Activated naive CD8-positive, alpha-beta T cell (primary cell): ENCODE measurements around the gene ZBTB7A.
A peak's percentile ranks its signal among the peaks of the same experiment; 100 is the strongest.

Experiments
- H3K27ac Mint-ChIP-seq: one replicate; pipeline ENCODE4 v1.8.0; 2021; ENCODE audit warnings: mixed read lengths
- H3K27me3 Mint-ChIP-seq: one replicate; pipeline ENCODE4 v1.8.0; 2021; ENCODE audit warnings: mixed read lengths
- H3K36me3 Mint-ChIP-seq: one replicate; pipeline ENCODE4 v1.8.0; 2021; ENCODE audit warnings: mixed read lengths
- H3K4me1 Mint-ChIP-seq: one replicate; pipeline ENCODE4 v1.8.0; 2021; ENCODE audit warnings: low read depth, mixed read lengths
- H3K4me3 Mint-ChIP-seq: one replicate; pipeline ENCODE4 v1.8.0; 2021; ENCODE audit warnings: mild to moderate bottlenecking, mixed read lengths
- H3K9me3 Mint-ChIP-seq: one replicate; pipeline ENCODE4 v1.8.0; 2021; ENCODE audit warnings: low read depth, mixed read lengths

The ZBTB7A gene

GRCh38 chr19:4083677-4084546 is 17.2 kb upstream of the ZBTB7A start:
- Mint-ChIP-seq H3K27ac (peak overlapping the region; percentile 64), H3K4me3 (peak overlapping the region; percentile 35), H3K4me1 (peaks cover 47% of the 10 kb centered on the region), H3K27me3 (no peaks in the 10 kb centered on the region), H3K9me3 (no peaks in the 10 kb centered on the region), H3K36me3 (no peaks in the 10 kb centered on the region)

- H3K27ac Mint-ChIP-seq = no peak overlapping the region
Observed at GRCh38 chr19:4082172-4082571, 15.5 kb upstream of the ZBTB7A start.

DNA sequence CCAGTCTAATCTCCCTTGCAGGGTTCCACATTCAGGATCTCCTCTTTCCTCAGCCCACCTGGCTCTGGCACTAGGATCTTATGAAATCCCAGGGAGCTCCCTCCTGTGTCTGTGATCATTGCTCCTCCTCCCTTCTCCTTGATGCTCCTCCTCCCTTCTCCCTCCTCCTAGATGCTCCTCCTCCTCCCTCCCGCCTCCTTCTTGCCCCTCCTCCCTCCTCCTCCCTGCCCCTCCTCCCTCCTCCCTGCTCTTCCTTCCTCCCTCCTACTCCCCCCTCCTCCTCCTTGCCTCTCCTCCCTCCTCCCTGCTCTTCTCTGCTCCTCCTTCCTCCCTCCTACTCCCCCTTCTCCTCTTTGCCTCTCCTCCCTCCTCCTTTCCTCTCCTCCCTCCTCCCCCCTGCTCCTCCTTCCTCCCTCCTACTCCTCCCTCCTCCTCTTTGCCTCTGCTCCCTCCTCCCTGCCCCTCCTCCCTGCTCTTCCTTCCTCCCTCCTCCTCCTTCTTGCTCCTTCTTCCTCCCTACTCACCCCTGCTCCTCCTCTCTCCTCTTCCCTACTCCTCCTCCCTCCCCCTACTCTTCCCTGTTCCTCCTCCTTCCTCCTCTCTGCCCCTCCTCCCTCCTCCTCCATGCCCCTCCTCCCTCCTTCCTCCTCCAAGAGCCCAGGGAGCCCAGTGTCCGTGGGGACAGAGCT is 14.9 kb upstream of the ZBTB7A start:
- H3K27me3 Mint-ChIP-seq = no peaks in the 10 kb centered on the region
- no peak overlapping the region for H3K27ac Mint-ChIP-seq
- no peaks in the 10 kb centered on the region for H3K9me3 Mint-ChIP-seq
- no peaks in the 10 kb centered on the region for H3K36me3 Mint-ChIP-seq
- peaks cover 41% of the 10 kb centered on the region for H3K4me1 Mint-ChIP-seq
- H3K4me3 Mint-ChIP-seq = no peak overlapping the region

More at GRCh38 chr19:4082172-4082571, 15.5 kb upstream of the ZBTB7A start:
- Mint-ChIP-seq H3K4me1 (peaks cover 41% of the 10 kb centered on the region), H3K4me3 (no peak overlapping the region), H3K36me3 (no peaks in the 10 kb centered on the region), H3K9me3 (no peaks in the 10 kb centered on the region), H3K27me3 (no peaks in the 10 kb centered on the region)

DNA sequence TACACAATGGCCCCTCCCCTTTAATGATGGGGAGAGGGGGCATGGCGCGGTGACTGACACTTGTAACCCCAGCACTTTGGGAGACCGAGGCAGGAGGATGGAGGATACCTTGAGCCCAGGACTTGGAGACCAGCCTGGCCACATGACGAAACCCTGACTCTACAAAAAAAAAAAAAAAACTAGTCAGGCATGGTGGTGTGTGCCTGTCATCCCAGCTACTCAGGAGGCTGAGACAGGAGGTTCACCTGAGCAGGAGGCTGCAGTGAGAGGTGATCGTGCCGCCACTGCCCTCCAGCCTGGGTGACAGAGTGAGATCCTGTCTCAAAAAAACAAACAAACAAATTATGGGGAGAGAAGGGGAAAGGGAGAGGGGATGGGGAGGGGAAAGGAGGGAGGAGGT is 13.8 kb upstream of the ZBTB7A start:
- H3K27me3 Mint-ChIP-seq = no peaks in the 10 kb centered on the region
- H3K9me3 Mint-ChIP-seq = no peaks in the 10 kb centered on the region
- no peak overlapping the region for H3K27ac Mint-ChIP-seq
- H3K36me3 Mint-ChIP-seq = no peaks in the 10 kb centered on the region
- no peak overlapping the region for H3K4me3 Mint-ChIP-seq
- peaks cover 32% of the 10 kb centered on the region for H3K4me1 Mint-ChIP-seq

DNA sequence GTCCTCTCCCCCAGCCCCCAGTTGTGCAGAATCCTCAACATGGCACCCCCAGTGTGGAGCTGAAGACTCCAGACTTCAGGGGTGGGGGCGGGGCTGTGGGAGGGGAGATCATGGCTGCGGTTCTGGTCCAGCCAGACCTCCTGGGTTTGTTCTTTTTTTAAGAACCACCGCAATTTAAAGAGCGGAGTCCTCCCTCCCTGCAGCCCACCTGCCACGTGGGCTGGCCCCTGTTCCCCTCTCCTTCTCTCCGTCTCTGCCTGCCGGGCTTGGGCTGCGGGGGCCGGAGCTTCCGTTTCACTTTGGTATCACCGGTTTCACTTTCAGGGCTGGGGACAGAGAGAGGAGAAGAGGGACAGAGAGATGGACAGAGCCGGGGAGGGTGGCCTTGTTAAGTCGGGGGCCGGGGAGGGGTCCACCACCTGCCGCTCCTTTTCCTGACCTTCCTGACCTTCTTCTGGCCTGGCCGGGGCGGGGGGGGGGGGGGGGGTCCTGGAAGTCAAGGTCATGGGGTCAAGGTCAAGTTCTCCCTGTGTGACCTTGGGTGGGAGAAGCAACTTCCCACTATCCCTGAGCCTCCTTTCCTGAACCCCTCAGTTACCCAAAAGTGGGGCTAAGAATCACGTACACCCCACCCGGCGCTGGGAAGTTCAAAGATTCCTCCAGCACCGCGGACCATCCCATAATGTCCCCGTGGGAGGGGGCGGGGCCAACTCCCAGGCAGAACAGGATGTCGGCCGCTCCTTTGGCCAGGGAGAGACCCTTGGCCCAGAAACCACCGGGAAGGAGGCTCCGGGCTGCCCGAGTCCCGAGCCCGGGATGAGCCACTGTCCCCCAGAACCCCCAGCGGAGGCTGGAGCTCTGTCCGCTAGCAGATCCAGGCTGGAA is 11.3 kb upstream of the ZBTB7A start:
- Mint-ChIP-seq H3K4me3 (peak overlapping the region; percentile 75), H3K9me3 (no peaks in the 10 kb centered on the region), H3K27me3 (no peaks in the 10 kb centered on the region), H3K27ac (peak overlapping the region; percentile 72), H3K4me1 (peaks cover 25% of the 10 kb centered on the region), H3K36me3 (no peaks in the 10 kb centered on the region)

DNA sequence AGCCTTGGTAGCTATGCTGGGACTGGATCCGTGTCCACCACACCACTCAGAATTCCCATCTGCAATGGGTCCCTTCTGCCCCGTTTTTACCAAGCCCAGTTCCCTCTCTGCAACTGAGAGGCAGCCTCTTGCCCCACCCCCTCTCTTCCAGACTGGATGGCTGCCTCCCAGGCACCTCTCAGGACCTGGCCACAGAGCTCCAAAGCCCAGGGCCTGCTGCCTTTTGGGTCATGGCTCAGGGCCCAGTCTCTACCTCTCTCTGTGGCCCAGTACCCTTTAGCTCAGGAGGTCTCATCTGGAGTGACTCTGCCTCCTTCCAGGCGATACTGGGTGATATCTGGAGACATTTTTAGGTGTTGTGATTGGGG is 10.3 kb upstream of the ZBTB7A start:
- H3K27me3 Mint-ChIP-seq = no peaks in the 10 kb centered on the region
- peak overlapping the region; percentile 54 for H3K27ac Mint-ChIP-seq
- H3K4me1 Mint-ChIP-seq = peaks cover 22% of the 10 kb centered on the region
- no peaks in the 10 kb centered on the region for H3K36me3 Mint-ChIP-seq
- no peaks in the 10 kb centered on the region for H3K9me3 Mint-ChIP-seq
- H3K4me3 Mint-ChIP-seq = peak overlapping the region; percentile 20

DNA sequence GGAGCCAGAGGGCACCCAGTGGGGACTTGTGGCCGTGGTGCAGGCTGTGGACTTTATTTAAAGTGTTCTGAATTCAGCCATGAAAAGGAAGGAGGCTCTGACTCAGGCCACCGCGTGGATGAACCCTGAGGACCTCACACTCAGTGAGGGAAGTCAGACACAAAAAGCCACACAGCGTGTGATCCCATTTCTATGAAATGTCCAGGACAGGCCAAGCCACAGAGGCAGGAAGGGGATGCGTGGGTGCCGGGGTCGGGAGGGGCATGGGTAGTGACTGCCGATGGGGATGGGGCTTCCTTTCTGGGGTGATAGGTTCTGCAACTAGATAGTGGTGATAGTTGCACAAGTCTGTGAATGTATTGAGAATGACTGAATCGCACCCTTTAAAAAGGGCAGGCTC is 8.7 kb upstream of the ZBTB7A start:
- no peaks in the 10 kb centered on the region for H3K27me3 Mint-ChIP-seq
- peak overlapping the region; percentile 73 for H3K27ac Mint-ChIP-seq
- no peaks in the 10 kb centered on the region for H3K36me3 Mint-ChIP-seq
- H3K4me3 Mint-ChIP-seq = peak overlapping the region; percentile 42
- H3K4me1 Mint-ChIP-seq = peaks cover 22% of the 10 kb centered on the region
- no peaks in the 10 kb centered on the region for H3K9me3 Mint-ChIP-seq

DNA sequence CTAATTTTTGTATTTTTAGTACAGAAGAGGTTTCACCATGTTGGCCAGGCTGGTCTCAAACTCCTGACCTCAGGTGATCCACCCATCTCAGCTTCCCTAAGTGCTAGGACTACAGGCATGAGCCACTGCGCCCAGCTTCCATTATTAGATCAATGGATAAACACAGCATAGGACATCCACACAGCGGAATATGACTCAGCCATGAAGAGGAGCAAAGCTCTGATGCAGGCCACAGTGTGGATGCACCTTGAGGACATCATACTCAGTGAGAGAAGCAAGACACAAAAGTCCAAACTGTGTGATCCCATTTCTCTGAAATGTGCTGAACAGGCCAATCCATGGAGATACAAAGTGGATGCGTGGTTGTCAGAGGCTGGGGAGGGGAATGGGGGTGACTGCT is 4.9 kb upstream of the ZBTB7A start:
- Mint-ChIP-seq H3K27me3 (no peaks in the 10 kb centered on the region), H3K36me3 (no peaks in the 10 kb centered on the region), H3K4me3 (no peak overlapping the region), H3K9me3 (no peaks in the 10 kb centered on the region), H3K4me1 (peaks cover 24% of the 10 kb centered on the region), H3K27ac (no peak overlapping the region)

DNA sequence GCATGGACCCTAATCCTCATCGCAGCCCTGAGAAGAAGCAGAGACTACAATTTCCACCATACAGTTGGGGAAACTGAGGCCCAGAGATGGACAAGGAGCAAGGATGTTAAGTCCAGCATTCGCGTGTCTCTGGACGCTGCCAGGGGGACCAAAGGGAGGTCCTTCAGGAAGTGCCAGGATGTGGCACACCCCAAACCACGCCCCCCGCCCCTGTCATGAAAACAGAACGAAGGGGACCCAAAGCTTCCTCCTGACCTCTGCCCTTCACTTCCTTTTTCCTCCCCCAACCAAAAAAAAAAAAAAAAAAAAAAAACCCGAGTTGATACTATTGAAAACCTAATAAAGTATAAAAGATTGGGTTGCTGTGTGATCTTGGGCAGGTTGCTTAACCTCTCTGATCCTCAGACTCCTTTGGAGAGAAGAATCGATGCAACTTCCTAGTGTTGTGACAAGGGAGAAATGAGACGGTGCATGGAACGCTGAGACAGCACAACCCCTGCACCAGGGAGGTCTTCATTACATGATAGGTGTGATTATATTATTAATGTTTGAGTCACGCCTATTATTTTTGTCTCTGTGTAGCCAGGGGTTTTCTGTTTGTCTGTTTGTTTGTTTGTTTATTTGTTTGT is 2.7 kb upstream of the ZBTB7A start:
- Mint-ChIP-seq H3K4me1 (peaks cover 16% of the 10 kb centered on the region), H3K36me3 (no peaks in the 10 kb centered on the region), H3K27me3 (no peaks in the 10 kb centered on the region), H3K27ac (peak overlapping the region; percentile 64), H3K4me3 (peak overlapping the region; percentile 87), H3K9me3 (no peaks in the 10 kb centered on the region)

DNA sequence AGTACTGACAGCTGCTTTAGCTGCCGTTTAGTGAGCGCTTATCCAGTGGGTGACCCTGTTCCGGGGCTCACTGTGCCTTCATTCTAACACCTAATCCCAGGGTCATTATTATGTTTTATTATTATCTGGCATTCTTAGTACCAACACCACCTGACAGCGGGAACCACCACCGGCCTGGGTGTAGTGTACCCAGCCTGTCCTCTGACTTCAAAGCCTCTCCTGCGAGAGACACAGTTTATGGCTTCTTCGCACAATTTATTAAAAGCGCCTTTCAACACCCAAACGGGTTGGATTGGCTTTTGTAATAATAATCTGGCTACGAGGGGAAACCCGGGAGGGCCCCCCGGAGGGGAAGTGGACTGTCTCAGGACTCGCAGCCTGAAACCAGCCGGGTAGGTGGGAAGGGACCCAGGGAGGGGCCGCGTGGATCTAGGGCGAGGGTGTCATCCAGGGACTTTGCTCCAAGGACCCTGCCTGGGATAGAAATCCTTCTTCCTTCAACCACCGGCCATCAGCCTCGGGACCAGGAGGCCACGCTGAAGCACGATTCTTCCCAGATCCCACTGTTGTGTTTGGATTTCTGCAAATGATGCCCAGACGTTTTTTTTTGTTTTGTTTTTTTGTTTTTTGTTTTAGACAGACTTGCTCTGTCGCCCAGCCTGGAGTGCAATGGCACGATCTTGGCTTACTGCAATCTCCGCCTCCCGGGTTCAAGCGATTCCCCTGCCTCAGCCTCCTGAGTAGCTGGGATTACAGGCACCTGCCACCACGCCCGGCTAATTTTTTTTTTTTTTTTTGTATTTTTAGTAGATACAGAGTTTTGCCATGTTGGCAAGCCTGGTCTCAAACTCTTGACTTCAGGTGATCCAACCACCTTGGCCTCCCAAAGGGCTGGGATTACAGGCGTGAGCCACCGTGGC is 1.6 kb upstream of the ZBTB7A start:
- Mint-ChIP-seq H3K4me3 (peak overlapping the region; percentile 87), H3K36me3 (no peaks in the 10 kb centered on the region), H3K4me1 (peaks cover 18% of the 10 kb centered on the region), H3K9me3 (no peaks in the 10 kb centered on the region), H3K27me3 (no peaks in the 10 kb centered on the region), H3K27ac (peak overlapping the region; percentile 82)

DNA sequence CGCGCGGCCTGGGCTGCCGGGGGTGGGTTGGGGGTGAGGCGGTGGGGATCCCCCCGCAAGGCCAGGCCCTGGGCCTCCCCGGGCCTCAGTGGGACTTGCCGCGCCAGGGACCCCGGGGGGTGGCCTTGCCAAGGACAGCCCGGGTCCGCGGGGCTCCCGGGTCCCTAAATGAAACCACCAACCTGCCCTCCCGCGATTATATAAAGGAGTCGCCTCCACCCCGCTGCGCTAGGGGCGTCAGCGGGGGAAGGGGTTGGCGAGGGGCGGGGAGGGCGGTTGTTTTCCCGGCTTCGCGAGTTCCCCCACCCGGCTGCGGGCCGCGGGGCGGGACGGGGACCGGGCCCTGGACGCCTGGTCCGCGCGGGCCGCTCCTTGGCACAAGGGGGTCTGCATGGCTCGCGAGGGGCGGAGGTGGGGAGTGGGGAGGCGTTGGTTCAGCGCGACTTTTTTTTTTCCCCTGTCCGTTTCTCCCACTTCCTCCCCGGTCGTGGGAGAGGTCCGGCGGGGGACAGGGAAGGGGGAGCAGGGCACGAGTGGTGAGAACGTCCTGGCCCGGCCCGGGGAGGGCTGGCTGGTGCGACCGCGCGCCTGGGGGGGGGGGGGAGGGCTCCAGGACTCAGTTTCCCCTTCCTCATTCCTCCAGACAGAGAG is 822 bp upstream of the ZBTB7A start:
- no peaks in the 10 kb centered on the region for H3K27me3 Mint-ChIP-seq
- peak overlapping the region; percentile 87 for H3K4me3 Mint-ChIP-seq
- peak overlapping the region; percentile 82 for H3K27ac Mint-ChIP-seq
- H3K4me1 Mint-ChIP-seq = peaks cover 22% of the 10 kb centered on the region
- H3K9me3 Mint-ChIP-seq = no peaks in the 10 kb centered on the region
- H3K36me3 Mint-ChIP-seq = no peaks in the 10 kb centered on the region

DNA sequence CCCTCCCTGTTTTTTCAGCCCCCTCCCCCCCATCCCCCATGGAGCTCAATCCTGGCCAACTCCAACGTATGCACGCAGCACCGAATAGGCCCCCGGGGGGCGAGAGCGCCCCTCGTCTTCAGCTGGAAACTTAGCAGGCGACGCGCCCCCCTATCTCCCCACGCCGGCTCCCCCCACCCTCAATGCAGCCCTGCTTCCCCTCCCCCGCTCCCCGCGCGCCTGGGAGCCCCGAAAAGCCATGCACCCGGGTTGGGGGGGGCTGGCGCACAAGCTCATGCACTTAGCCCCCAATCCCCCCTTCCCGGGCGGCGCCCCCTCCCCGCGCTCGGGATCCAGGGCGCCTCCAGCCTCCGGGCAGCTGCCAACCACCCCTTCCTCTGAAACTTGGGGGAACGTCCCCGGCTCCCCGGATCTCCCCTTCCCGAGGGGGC is 508 bp downstream of the ZBTB7A start:
- peak overlapping the region; percentile 44 for H3K4me3 Mint-ChIP-seq
- no peaks in the 10 kb centered on the region for H3K36me3 Mint-ChIP-seq
- no peaks in the 10 kb centered on the region for H3K9me3 Mint-ChIP-seq
- no peaks in the 10 kb centered on the region for H3K27me3 Mint-ChIP-seq
- peaks cover 25% of the 10 kb centered on the region for H3K4me1 Mint-ChIP-seq
- no peak overlapping the region for H3K27ac Mint-ChIP-seq

- H3K36me3 Mint-ChIP-seq = no peaks in the 10 kb centered on the region
- H3K4me1 Mint-ChIP-seq = peaks cover 27% of the 10 kb centered on the region
- H3K9me3 Mint-ChIP-seq = no peaks in the 10 kb centered on the region
- no peak overlapping the region for H3K27ac Mint-ChIP-seq
- H3K4me3 Mint-ChIP-seq = peak overlapping the region; percentile 44
- no peaks in the 10 kb centered on the region for H3K27me3 Mint-ChIP-seq
Observed at GRCh38 chr19:4065430-4066175, 1.1 kb downstream of the ZBTB7A start.
